ENCODE measurements around the gene ZG16. TPM values are rescaled to one million over a fixed set of nuclear protein-coding genes. Genes with fewer than 3 reads are reported as not detected.

The ZG16 gene
- total and polyA plus RNA-seq, 2 of the 8 experiments (the other 6 are each of a cell fraction or from before 2014, with no cell fraction given): not detected

GRCh38 chr16:29767062-29767461, 11.0 kb upstream of the ZG16 start:
- H4K5ac ChIP-seq (ENCODE audit: insufficient read length, low read depth, low read length): no peak overlapping the region
- H2AK5ac ChIP-seq (ENCODE audit: low read depth, low read length): no peak overlapping the region
- FAIRE-seq (no peak), DNase-seq (ENCODE audit: low read depth in 1 of 2, low spot score in 2 of 2) (no peak)
- no peak overlapping the region for H3K4ac ChIP-seq (replicated peaks; ENCODE audit: insufficient read length, low read depth, low read length)
- H3K9ac ChIP-seq (replicated peaks in 1 of 4; ENCODE audit: extremely low read depth in 1 of 4, low read depth in 3 of 4, low read length in 3 of 4): no peak overlapping the region
- no peak overlapping the region for H2BK120ac ChIP-seq (replicated peaks; ENCODE audit: low read depth, low read length)
- no peaks in the 10 kb centered on the region for H3K79me2 ChIP-seq (ENCODE audit: control insufficient read depth in 1 of 2, insufficient read depth in 2 of 2, low read length in 2 of 2)
- no peaks in the 10 kb centered on the region for H3K4me1 ChIP-seq (replicated peaks in 1 of 4; ENCODE audit: control insufficient read depth in 3 of 4, insufficient read depth in 4 of 4, low read length in 3 of 4)
- H3K4me2 ChIP-seq (ENCODE audit: insufficient read depth in 1 of 2, low read depth in 2 of 2, low read length in 2 of 2): no peak overlapping the region
- ChIA-PET POLR2A (ENCODE audit: partially characterized antibody) (interaction anchor here (0.6 to 1.7 kb wide), 7 partner anchors 10 to 57 kb away, joined by 3 to 5 read pairs (median 4); partner anchors contain the start of gene ZG16), CTCF (ENCODE audit: partially characterized antibody) (interaction anchor here (0.8 to 4.8 kb wide), 3 partner anchors 23 to 61 kb away, joined by 3 to 17 read pairs (median 3); partner anchors contain the start of gene KIF22)
- H2BK5ac ChIP-seq (ENCODE audit: low read depth, low read length): no peak overlapping the region
- no peak overlapping the region for H2AFZ ChIP-seq (ENCODE audit: low read length)
- H3K18ac ChIP-seq (ENCODE audit: extremely low read depth, low read length): no peak overlapping the region
- H3K27ac ChIP-seq (ENCODE audit: low read depth, low read length): no peak overlapping the region
- TF ChIP-seq EZH2 (IDR thresholded peaks at IDR 0.05; ENCODE audit: low read depth, low read length, severe bottlenecking) (no peak), YY1 (IDR thresholded peaks at IDR 0.05; ENCODE audit: low read depth, low read length) (no peak), ATF3 (IDR thresholded peaks at IDR 0.05; ENCODE audit: insufficient read depth, low read depth, low read length) (no peak), PHF8 (conservative IDR thresholded peaks at IDR 0.05; ENCODE audit: low read depth, low read length) (no peak), FOSL1 (IDR thresholded peaks at IDR 0.05; ENCODE audit: insufficient read depth, low read depth, low read length) (no peak), CHD2 (IDR thresholded peaks at IDR 0.05; ENCODE audit: low read length) (no peak), KDM1A (IDR thresholded peaks at IDR 0.05; ENCODE audit: borderline replicate concordance, low read length) (no peak), BCL11A (IDR thresholded peaks at IDR 0.05; ENCODE audit: low read depth in 2 of 2, low read length in 2 of 2) (no peak), RNF2 (IDR thresholded peaks at IDR 0.05; ENCODE audit: borderline replicate concordance, low read depth, low read length, missing control alignments, poor library complexity, severe bottlenecking) (no peak)
- H3K23ac ChIP-seq (ENCODE audit: insufficient read length): no peak overlapping the region
- H3K79me1 ChIP-seq (ENCODE audit: low read depth, low read length): no peaks in the 10 kb centered on the region
- no peaks in the 10 kb centered on the region for H3K27me3 ChIP-seq (replicated peaks in 1 of 4; ENCODE audit: control insufficient read depth in 3 of 4, extremely low read depth in 1 of 4, insufficient read depth in 3 of 4, low read length in 3 of 4)
- no peak overlapping the region for H3K4me3 ChIP-seq (ENCODE audit: extremely low read depth in 1 of 4, insufficient read depth in 2 of 4, low read depth in 3 of 4, low read length in 4 of 4)
- H4K20me1 ChIP-seq (replicated peaks in 1 of 2; ENCODE audit: control insufficient read depth in 1 of 2, insufficient read depth in 2 of 2, low read length in 2 of 2): no peaks in the 10 kb centered on the region
- H3K14ac ChIP-seq (ENCODE audit: insufficient read length): no peak overlapping the region
- no peaks in the 10 kb centered on the region for H3K36me3 ChIP-seq (ENCODE audit: control insufficient read depth in 2 of 4, insufficient read depth in 4 of 4, low read length in 3 of 4)
- H2BK15ac ChIP-seq (ENCODE audit: low read length): no peak overlapping the region
- no peak overlapping the region for H4K91ac ChIP-seq (replicated peaks; ENCODE audit: insufficient read length, low read length)
- no peak overlapping the region for H2BK20ac ChIP-seq (ENCODE audit: low read length)
- no peak overlapping the region for H4K8ac ChIP-seq (ENCODE audit: extremely low read depth, insufficient read depth, low read length)
- no peaks in the 10 kb centered on the region for H3K23me2 ChIP-seq (ENCODE audit: low read depth, low read length)
- H3K56ac ChIP-seq (replicated peaks; ENCODE audit: insufficient read length, low read depth, low read length): no peak overlapping the region
- H2BK12ac ChIP-seq (ENCODE audit: low read depth, low read length): no peak overlapping the region
- WGBS, 2 experiments (ENCODE audit: extremely low coverage in 1 of 2, insufficient coverage in 1 of 2, insufficient read length in 1 of 2, insufficient replicate concordance in 2 of 2, low coverage in 1 of 2, low lambda C conversion rate in 2 of 2, missing lambda C conversion rate in 1 of 2): 83% methylated on average over 3 of the region's 3 CpGs; no CpG with 5 or more reads in 1 of the 2 experiments
- H3K9me3 ChIP-seq (ENCODE audit: insufficient read depth in 2 of 2, low read depth in 1 of 2, low read length in 1 of 2): no peaks in the 10 kb centered on the region
